Esophagus muscularis mucosa (tissue), 4 donors: Measurements from ENCODE around the gene IFI27L1.

Experiments used
- EP300 ChIP-seq: sonication (generic); formaldehyde crosslinking; IDR thresholded peaks from one replicate; pipeline ENCODE4 v1.6.1; 2017; ENCODE audit warnings: antibody characterized with exemption
- POLR2A ChIP-seq: fragments of 450-650 bp; IDR thresholded peaks from one replicate; pipeline ENCODE4 v1.6.1; 2017; ENCODE audit warnings: antibody characterized with exemption, moderate library complexity, mild to moderate bottlenecking, low read depth
- POLR2AphosphoS5 ChIP-seq, 2 donors: sonication (generic); formaldehyde crosslinking; IDR thresholded peaks; one replicate each; pipeline ENCODE4 v1.6.1; 2017; ENCODE audit warnings: antibody characterized with exemption in 2 of 2
- TF ChIP-seq, protein P1 (sequence below), 3 experiments: fragments of 200-600 bp in 2 of 3; fragments of 450-650 bp in 1 of 3; sonication (generic) in 2 of 3; IDR thresholded peaks; one replicate each; pipeline ENCODE4 v1.5.1; 2017 to 2019; ENCODE audit warnings: antibody characterized with exemption in 3 of 3, mild to moderate bottlenecking in 2 of 3, moderate library complexity in 1 of 3

DNA sequence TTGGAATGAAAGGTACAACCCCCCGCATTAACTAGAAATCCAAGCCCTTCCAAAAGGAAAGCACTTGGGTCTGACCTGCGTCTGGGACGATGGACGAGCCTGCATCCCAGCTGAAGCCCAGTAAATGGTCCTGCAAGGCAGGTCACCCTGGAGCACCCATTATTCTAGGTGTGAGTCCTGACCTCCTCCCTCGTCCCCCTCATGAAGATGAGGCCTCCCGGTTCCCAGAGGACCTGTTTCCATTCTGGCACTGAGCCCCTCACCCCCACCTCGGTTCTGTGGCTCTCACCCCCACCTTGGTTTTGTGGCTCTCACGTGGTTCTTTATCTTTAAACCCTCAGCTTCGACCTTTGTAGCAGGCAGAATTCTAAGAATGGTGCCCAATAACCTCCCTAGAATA is 36.7 kb downstream of the IFI27L1 start:
- TF ChIP-seq, protein P1, sequence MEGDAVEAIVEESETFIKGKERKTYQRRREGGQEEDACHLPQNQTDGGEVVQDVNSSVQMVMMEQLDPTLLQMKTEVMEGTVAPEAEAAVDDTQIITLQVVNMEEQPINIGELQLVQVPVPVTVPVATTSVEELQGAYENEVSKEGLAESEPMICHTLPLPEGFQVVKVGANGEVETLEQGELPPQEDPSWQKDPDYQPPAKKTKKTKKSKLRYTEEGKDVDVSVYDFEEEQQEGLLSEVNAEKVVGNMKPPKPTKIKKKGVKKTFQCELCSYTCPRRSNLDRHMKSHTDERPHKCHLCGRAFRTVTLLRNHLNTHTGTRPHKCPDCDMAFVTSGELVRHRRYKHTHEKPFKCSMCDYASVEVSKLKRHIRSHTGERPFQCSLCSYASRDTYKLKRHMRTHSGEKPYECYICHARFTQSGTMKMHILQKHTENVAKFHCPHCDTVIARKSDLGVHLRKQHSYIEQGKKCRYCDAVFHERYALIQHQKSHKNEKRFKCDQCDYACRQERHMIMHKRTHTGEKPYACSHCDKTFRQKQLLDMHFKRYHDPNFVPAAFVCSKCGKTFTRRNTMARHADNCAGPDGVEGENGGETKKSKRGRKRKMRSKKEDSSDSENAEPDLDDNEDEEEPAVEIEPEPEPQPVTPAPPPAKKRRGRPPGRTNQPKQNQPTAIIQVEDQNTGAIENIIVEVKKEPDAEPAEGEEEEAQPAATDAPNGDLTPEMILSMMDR (IDR thresholded peaks at IDR 0.05), result no peak
- TF ChIP-seq POLR2AphosphoS5 (IDR thresholded peaks at IDR 0.05) (no peak), POLR2A (no peak), EP300 (no peak)
